CD4-positive, alpha-beta T cell treated with Interleukin-10 for 1 hour (primary cell): ENCODE measurements around the gene HS6ST1.

ENCODE experiments used
- DNase-seq: peaks from one replicate; pipeline ENCODE4 v3.0.0-alpha.2; 2020

Gene HS6ST1

GRCh38 chr2:128308889-128309279 lies 9.8 kb downstream of the HS6ST1 start:
- no peak for DNase-seq

GRCh38 chr2:128308284-128308731 lies 10.4 kb downstream of the HS6ST1 start:
- no peak for DNase-seq

GRCh38 chr2:128307595-128307994 lies 11.1 kb downstream of the HS6ST1 start:
- no peak for DNase-seq

GRCh38 chr2:128306931-128307460 lies 11.7 kb downstream of the HS6ST1 start:
- no peak for DNase-seq

DNA sequence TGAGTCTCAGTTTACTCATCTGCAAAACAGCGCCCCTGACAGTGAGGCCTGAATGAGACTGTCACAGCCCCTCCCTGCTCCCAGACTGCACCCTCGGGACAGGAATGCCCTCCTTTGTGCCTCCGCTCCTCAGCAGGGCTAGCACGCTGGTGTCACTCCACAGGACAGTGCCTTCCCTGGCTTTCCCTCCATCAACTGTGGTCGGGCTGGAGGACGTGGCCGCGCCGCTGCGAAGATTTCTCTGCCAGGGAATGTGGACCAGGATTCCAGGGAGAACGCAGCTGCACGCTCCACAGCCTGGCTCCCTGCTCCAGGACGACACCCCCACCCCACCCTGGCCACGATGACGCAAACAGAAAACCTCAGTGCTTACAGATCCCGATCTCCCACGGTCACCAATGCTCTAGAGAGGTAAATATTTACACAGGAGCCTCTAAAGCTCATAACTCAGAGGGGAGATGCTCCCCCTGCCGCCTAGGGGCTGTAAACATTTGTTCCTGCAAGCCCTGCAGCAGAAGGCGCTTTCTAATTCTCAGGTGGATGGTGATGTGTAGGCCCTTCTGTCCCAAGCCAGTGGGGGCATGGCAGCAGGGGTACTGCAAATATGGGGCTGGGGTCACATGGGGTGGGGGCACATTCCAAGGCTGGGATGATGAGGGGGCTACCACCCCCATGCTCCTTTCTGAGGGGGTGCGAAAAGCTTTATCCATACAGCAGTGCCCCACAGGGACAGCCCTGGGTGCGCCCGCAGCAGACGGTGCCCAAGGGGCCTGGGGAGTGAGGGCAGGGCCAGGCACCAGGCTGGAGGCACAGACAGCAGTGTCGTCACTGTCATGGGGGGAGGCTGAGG lies 12.4 kb downstream of the HS6ST1 start:
- DNase-seq, result no peak

DNA sequence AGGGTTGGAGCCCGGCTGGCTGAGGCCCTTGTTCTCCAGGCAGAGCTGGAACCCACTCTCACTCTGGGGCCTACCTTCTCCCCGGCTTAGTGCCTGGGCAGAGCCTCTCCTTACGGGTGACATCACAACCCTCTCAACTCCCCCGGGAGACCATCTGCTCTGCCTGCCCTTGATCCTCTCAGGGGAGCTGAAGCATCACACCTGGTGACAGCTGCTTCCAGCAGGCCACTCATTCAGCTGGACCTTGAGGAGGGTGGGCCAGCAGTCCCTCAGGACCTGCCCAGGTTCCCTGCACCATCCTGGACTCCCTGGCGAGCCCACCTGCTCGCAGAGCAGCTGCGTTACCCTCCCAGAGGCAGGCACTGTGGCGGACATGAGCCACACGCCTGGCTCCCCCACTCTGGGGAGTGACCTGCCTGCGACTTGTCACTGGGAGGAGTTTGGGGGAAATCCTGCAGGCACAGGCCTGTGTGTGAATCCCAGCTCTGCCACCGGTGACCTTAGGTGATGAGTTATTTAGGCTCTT lies 13.1 kb downstream of the HS6ST1 start:
- no peak for DNase-seq

DNA sequence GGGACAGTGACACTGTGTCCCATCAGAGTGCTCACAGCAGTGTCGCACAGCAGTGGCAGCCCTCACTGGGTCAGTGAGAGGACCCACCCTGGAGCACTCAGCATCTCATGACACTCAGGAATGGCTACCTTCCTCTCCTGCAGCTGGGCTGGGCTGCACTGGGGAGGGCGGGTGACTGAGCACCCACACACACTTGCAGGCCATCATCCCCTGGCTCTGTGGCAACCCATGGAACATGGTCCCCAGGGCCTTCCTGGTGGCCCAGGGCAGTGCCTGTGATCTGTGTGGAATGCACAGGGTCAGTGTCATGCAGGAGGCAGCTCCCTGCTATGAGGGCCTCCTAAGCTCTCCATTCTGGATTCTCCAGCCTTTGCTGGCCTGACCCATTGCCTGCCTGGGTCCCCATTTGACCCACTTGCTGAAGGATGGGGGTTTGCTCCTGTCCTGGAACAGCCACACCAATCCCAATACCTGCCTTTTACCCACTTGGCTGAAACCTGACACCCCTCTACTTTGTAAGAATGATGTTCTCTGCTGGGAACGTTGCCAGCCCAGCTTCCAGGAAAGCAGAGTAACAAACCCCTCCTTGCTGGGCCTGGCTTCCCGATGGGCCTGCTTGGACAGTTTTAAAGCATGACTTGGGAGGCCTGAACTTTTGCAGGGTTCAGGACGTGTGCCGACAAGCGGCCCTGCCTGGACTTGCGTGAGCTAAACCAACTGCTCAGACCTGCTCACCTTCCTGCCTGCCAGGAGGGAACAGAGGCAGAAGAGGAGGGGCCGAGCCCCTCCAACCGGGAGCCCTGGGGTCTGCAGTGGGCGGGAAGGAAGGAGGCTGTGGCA lies 13.7 kb downstream of the HS6ST1 start:
- DNase-seq, result no peak

- no peak for DNase-seq
These were observed 14.3 kb downstream of the HS6ST1 start for GRCh38 chr2:128304330-128304714.

- no peak for DNase-seq
These were observed 14.8 kb downstream of the HS6ST1 start for GRCh38 chr2:128303911-128304310.

GRCh38 chr2:128303095-128303791 lies 15.4 kb downstream of the HS6ST1 start:
- DNase-seq, result no peak

GRCh38 chr2:128302744-128303067 lies 16.0 kb downstream of the HS6ST1 start:
- DNase-seq, result no peak

- no peak for DNase-seq
These were observed 16.5 kb downstream of the HS6ST1 start for GRCh38 chr2:128302011-128302743.

DNA sequence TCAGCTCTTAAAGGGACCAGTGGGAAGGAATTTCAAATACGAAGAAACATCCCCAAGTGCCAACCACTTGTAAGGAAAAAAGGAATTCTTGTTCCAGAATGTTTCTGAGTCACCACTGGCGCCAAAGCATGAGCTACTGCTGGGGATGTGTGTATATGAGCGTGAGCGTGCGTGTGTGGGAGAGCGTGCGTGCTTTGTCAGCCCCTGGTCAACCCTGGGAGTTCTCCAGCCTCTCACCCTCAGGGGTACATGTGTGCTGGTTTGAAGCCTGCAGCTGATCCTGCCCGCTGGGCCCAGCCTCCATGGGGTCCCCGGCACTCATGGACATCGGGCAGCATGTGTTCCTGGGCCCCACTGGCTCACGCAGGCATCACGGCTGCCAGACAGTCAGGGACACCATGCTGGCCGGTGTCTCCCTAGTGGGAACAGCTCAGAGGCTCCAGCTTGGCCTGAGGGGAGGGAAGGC lies 17.1 kb downstream of the HS6ST1 start:
- no peak for DNase-seq

DNA sequence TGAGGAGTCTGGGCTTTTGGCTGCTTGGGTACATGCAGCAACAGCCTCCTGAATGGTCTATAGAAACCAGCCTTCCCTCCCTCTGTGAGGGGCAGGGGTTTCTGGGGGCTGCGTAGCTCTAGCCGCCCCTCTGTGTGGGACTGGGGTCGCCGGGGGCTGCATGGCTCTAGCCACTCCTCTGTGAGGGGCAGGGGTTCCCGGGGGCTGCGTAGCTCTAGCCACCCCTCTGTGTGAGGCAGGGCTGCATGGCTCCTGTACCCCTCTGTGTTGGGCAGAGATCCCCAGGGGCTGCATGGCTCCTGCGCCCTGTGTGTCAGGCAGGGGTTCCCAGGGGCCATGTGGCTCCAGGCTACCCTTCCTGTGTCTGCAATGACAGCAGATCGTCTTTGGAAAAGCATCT lies 17.6 kb downstream of the HS6ST1 start:
- DNase-seq, result no peak

GRCh38 chr2:128300151-128301020 lies 18.3 kb downstream of the HS6ST1 start:
- no peak for DNase-seq

GRCh38 chr2:128299628-128300027 lies 19.0 kb downstream of the HS6ST1 start:
- DNase-seq, result no peak

GRCh38 chr2:128298846-128299507 lies 19.7 kb downstream of the HS6ST1 start:
- DNase-seq, result no peak

- DNase-seq, result no peak
These were observed 20.4 kb downstream of the HS6ST1 start for GRCh38 chr2:128298286-128298685.

GRCh38 chr2:128293870-128294455 lies 24.7 kb downstream of the HS6ST1 start:
- no peak for DNase-seq

- DNase-seq, result no peak
These were observed 25.3 kb downstream of the HS6ST1 start for GRCh38 chr2:128293426-128293755.
